ENCODE measurements around the gene UGT1A9. TPM values are rescaled to one million over a fixed set of nuclear protein-coding genes. Genes with fewer than 3 reads are reported as not detected.

UGT1A9 gene
- total RNA-seq, 1 experiment from 2014 or later, result not detected

DNA sequence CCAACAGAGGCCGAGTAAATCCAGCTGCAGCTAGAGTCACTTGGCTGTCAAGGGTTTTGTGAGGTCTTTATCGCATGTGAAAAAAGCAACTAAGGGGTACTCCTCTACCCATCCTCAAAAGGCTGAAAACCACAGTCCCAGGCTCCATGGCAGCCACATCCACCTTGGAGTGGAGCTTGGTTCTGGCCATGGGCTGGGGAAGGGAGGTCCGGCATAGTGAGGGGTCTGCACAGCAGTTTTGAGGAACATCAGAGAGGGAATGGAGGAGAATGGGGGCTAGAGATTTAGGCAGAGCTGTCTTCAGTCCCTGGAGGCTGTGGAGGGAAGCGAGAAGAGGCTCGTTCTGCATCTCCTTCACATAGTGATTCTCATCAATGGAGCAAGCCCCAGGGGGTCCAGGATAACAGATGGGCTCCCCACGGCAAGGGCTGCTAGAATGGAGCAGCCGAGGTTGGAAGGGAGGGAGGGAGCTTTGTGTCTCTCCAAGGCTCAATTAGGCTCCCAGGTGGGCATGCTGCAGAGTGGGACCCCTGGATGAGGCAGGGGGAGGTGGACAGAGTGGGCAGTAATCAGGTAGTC lies 127.5 kb downstream of the UGT1A9 start:
- Histone ChIP-seq H3K4me3 (ENCODE audit: insufficient read depth, low read depth, low read length) (no peak overlapping the region), H3K36me3 (replicated peaks; ENCODE audit: control insufficient read depth, insufficient read depth, low read length) (no peaks in the 10 kb centered on the region), H3K27me3 (ENCODE audit: control insufficient read depth, insufficient read depth, low read length) (no peaks in the 10 kb centered on the region)
- peak; percentile 22 for DNase-seq

DNA sequence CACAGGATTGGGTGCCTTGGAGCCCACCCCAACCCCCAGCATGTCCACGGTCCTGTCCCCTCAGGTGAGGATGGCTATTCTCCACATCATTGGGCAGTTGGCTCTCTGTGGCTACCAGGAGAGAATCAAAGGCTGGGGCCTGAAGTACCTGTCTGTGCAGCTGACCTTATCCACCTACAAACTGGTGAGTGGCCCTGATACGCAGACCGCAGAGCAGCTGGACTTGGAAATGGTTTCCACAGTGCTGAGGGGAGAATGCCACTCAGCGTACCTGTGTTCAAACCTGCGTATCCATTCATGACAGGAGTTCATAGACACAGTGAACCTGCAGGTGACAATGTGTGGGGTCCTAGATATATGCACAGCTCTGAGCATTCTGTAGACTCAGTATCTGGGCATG lies 128.0 kb downstream of the UGT1A9 start:
- no peaks in the 10 kb centered on the region for H3K36me3 ChIP-seq (replicated peaks; ENCODE audit: control insufficient read depth, insufficient read depth, low read length)
- no peak for DNase-seq

DNA sequence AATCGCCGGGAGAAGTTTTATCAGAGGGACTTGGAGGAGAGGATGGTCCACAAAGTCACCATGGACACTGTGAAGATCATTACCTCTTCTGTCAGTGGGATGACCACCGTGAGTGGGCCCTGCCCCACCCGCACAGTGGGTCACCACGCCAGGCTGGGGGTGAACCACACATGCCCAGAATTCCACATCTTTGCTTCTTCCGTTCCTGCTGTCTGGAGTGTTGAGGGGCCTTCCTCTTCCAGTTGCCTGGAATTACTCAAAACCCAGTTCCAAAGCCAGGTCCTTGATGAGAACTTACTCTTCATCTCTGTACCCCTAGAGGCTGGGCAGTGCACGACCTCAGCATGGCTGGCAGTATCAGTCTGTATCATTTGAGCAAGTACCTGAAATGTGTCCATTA lies 128.5 kb downstream of the UGT1A9 start:
- no peak overlapping the region for H3K4me3 ChIP-seq (ENCODE audit: insufficient read depth, low read depth, low read length)
- peak; percentile 8 for DNase-seq

More for the DNA sequence above, 128.0 kb downstream of the UGT1A9 start:
- no peaks in the 10 kb centered on the region for H3K27me3 ChIP-seq (ENCODE audit: control insufficient read depth, insufficient read depth, low read length)
- H3K4me3 ChIP-seq (ENCODE audit: insufficient read depth, low read depth, low read length), result no peak overlapping the region

DNA sequence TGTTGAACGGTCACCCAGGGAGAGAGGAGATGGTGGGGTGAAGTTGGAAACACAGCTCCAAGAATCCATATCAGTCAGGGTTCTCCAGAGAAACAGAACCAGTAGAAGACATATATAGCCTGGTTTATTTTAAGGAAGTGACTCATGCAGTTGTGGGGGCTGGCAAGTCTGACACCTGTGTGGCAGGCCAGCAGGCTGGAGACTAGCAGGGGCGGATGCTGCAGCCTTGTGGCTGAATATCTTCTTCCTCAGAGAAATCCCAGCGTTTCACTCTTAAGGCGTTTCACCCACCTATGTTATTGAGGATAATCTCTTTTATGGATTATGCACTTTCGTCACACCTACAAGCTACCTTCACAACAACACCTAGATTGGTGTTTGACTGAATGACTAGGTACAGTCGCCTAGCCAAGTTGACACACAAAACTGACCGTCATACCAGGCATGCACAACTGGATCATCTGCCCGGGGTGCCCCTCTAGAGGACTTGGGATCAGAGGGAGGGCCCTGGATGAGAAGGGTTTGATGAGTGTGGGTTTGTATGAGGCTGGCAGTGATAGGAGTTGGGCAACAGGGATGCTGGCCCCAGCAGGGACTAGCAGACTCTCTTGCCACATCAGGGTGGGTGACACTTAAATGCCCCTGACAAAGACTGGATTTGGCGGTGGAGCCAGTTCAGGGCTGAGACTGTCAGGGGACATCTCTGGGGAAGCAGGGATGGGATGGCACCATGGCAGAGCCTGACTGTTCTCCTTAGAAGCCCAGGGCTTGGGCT lies 129.8 kb downstream of the UGT1A9 start:
- peak; percentile 8 for DNase-seq
- H3K27me3 ChIP-seq (ENCODE audit: control insufficient read depth, insufficient read depth, low read length), result no peaks in the 10 kb centered on the region
- H3K4me3 ChIP-seq (ENCODE audit: insufficient read depth, low read depth, low read length), result no peak overlapping the region
- H3K36me3 ChIP-seq (replicated peaks; ENCODE audit: control insufficient read depth, insufficient read depth, low read length), result no peaks in the 10 kb centered on the region

More for the DNA sequence above, 128.5 kb downstream of the UGT1A9 start:
- H3K27me3 ChIP-seq (ENCODE audit: control insufficient read depth, insufficient read depth, low read length), result no peaks in the 10 kb centered on the region
- no peaks in the 10 kb centered on the region for H3K36me3 ChIP-seq (replicated peaks; ENCODE audit: control insufficient read depth, insufficient read depth, low read length)

DNA sequence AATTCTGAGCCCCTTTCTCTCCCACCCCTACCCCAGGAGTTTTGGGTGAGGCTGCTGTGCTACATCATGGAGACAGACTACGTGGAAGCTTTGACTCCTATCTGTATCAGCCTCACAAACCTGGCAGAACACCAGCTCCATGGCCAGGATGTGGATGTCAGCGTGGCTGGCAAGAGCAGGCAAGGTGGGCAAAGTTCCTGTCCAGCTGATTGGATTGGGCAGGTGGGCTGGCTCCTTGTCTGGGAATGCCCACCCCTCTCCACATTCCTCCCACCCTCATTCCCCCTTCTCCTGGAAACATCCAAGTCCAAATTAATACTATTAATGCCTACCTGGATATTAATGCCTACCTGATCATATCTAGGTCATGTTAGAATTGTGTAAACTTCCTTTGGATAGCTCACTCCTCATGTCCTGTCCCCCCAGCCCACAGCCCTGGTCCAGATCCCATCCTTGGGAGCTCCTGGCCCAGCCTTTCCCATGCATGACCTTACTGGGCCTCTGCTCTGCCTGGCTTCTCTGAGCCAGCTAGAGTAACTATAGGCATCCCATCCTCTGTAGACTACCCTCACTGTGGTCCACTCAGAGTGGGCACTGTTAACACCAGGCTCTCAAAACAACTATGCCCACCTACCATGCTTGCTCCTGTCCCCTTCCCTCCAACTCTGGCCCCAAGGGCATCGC lies 130.6 kb downstream of the UGT1A9 start:
- Histone ChIP-seq H3K4me3 (ENCODE audit: insufficient read depth, low read depth, low read length) (no peak overlapping the region), H3K27me3 (ENCODE audit: control insufficient read depth, insufficient read depth, low read length) (no peaks in the 10 kb centered on the region), H3K36me3 (replicated peaks; ENCODE audit: control insufficient read depth, insufficient read depth, low read length) (no peaks in the 10 kb centered on the region)
- peak; percentile 10 for DNase-seq

DNA sequence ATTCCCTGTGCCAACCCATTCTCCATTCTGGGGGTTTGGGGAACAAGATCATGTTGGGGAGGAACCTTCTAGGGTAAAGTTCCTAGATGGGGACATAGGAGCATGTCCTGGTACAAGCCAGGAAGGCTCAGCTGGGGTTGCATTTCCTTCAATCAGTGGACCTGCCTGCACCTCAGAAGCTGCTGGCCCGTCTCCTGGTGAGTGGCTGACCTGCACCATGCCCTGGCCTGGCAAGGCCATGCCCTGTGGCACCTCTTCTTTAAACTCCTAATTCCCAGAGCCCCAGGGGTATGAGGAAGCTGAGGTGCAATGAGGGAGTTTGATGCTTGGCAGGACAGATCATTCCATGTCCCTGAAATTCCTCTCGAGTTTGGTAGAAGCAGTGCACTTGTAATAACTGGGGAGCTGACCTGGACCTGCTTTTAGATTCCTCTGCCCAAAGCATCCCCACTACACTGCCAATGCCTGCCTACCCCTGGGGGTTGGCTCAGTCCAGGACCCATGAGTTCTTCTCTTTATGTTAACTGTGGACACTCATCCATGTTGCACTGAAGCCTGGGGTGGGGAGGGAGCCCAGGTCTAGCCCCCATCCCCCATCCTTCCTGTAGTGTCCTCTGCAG lies 131.7 kb downstream of the UGT1A9 start:
- Histone ChIP-seq H3K4me3 (ENCODE audit: insufficient read depth, low read depth, low read length) (no peak overlapping the region), H3K27me3 (ENCODE audit: control insufficient read depth, insufficient read depth, low read length) (no peaks in the 10 kb centered on the region), H3K36me3 (replicated peaks; ENCODE audit: control insufficient read depth, insufficient read depth, low read length) (no peaks in the 10 kb centered on the region)
- no peak for DNase-seq

DNA sequence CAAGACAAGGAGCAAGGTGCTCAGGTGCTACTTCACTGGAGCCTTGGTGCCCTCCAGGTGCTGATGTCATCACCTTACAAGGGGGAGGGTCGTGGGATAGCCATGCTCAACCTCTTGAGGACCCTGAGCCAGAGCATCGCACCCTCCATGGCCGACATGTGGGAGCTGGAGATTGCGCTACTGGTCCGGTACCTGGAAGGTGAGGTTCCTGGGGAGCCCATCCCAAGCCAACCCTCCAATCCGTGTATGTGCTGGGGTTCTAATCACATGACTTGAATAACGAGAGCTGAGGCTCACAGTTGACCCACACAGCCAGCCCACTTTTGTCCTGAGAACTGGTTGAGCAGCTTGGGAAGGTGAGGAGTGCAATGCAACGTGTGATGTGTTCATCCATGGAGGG lies 132.3 kb downstream of the UGT1A9 start:
- H3K36me3 ChIP-seq (replicated peaks; ENCODE audit: control insufficient read depth, insufficient read depth, low read length), result no peaks in the 10 kb centered on the region
- DNase-seq, result peak; percentile 7
- H3K27me3 ChIP-seq (ENCODE audit: control insufficient read depth, insufficient read depth, low read length), result no peaks in the 10 kb centered on the region
- H3K4me3 ChIP-seq (ENCODE audit: insufficient read depth, low read depth, low read length), result no peak overlapping the region

DNA sequence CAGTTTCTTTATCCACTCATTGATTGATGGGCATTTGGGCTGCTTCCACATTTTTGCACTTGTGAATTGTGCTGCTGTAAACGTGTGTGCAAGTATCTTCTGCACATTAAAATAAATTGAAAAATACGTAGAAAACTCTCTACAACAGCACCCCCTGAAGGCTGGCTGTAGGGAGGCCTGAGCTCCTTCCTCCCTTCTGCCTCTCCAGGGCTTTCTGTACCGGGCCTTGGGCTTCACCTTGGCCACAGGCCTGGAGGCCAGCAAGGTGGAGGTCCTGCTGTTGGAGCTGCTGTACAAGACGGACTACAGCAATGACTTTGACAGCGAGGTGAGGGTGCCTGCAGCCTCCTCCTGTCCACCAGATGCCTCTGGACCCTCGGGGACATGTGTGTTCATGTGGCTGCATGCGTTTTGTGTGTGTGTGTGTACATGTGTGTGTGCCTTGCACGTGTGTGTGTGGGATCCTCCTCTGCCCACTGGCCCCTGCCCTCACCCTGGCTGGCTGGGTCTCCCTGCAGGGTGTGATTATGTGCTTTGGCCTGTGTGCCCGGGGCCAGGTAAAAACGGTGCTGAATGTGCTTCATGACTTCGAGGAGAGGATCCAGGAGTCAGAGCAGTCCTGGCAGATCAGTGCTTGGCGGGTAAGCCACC lies 135.6 kb downstream of the UGT1A9 start:
- Histone ChIP-seq H3K4me3 (ENCODE audit: insufficient read depth, low read depth, low read length) (no peak overlapping the region), H3K36me3 (replicated peaks; ENCODE audit: control insufficient read depth, insufficient read depth, low read length) (no peaks in the 10 kb centered on the region), H3K27me3 (ENCODE audit: control insufficient read depth, insufficient read depth, low read length) (no peaks in the 10 kb centered on the region)
- DNase-seq, result no peak

DNA sequence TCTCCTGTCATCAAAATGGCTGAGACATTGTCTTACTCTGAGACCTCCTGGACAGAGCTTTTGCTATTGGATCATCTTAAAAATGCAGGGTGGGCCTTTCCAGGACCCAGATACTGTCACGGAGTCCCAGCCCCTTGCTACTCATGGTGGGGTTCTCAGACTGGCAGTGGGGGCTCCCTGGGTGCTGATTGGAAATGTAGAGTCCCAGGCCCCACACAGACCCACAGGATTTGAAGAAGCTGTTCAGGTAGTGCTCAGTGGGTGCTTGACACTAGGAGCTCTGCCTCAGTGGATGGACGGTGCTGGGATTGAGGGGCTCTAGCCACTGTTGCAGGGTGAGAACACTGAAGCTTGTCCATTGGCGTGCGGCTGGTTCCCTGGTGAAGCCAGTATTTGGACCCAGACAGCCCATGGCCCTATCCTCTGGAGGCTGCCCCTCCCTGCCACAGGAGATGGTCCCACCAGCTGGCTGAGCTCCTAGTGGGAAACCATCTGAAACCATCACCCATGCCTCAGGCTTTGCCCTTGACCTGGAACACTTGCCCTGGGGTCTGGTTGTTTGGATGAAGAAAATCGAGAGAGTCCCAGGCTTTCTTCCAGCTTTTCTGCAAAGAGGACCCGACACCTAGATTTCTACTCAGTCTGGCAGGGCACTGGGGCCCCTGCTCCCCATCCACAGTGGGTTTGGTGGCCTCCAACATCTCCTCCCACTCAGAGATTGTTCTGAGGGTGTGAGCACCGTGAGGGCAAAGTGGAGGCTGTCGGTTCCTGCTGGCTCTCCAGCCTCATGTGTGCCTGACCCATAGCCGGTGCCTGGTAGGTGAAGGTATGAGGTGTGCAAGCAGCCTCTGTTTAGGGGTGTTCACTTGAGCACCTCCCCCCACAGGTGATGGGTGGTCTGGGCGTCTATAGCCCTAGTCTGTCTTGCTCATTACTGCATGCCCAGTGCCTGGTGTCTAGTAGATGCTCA lies 136.6 kb downstream of the UGT1A9 start:
- Histone ChIP-seq H3K4me3 (ENCODE audit: insufficient read depth, low read depth, low read length) (no peak overlapping the region), H3K36me3 (replicated peaks; ENCODE audit: control insufficient read depth, insufficient read depth, low read length) (no peaks in the 10 kb centered on the region), H3K27me3 (ENCODE audit: control insufficient read depth, insufficient read depth, low read length) (no peaks in the 10 kb centered on the region)
- no peak for DNase-seq

DNA sequence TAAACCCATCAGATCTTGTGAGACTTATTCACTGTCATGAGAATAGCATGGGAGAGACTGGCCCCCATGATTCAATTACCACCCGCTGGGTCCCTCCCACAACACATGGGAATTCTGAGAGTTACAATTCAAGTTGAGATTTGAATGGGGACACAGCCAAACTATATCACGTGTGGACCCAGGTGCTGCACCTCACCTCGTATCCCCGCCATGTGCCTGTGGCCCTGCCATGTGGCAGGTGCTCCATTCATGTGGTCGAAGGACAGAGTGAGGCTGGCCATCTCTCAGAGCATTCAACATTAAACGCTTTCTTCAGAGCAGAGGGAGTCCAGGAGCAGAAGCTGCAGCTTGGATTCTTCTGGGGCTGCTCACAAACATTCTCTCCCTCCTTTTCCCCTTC lies 138.7 kb downstream of the UGT1A9 start:
- Histone ChIP-seq H3K36me3 (replicated peaks; ENCODE audit: control insufficient read depth, insufficient read depth, low read length) (no peaks in the 10 kb centered on the region), H3K27me3 (ENCODE audit: control insufficient read depth, insufficient read depth, low read length) (no peaks in the 10 kb centered on the region), H3K4me3 (ENCODE audit: insufficient read depth, low read depth, low read length) (no peak overlapping the region)
- DNase-seq, result no peak

DNA sequence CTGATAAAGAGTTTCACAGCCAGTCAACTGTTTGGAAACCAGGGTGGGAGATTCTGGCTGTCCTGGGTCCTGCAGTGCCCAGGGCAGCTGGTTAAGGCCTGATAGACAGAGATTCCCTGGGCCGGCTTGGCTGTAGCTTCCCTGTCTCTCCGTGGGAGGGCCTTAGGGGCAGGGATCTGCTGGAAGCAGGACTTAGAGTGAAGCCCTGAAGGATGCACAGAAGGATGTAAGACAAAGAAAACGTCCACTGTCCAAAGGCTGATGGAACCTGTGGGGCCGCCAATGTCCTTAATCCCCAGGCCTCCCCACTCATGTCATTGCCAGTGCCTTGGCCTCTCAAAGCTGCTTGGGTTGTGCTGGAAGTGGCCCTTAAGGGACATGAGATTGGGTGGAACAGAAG lies 139.4 kb downstream of the UGT1A9 start:
- no peak overlapping the region for H3K4me3 ChIP-seq (ENCODE audit: insufficient read depth, low read depth, low read length)
- H3K36me3 ChIP-seq (replicated peaks; ENCODE audit: control insufficient read depth, insufficient read depth, low read length), result no peaks in the 10 kb centered on the region
- no peak for DNase-seq
- H3K27me3 ChIP-seq (ENCODE audit: control insufficient read depth, insufficient read depth, low read length), result no peaks in the 10 kb centered on the region

DNA sequence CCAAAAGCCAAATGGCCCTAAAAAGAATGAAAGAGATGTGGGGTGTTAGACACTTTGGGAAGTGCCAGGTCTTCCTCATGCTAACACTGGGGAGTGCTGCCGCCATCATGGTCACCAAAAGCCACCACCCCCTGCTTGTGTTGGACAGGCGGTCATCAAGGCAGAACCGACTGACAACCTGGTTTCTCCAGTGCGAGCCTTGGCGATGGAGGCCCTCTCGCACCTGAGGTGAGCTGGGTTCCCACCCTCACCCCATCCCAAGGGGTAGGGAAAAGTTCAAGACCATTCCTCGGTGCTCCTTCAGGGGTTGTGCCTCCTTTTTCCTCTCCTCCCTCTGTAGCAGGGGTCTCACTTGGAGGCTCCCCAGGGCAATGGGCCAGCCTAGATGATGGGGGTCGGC lies 140.0 kb downstream of the UGT1A9 start:
- DNase-seq, result no peak
- Histone ChIP-seq H3K4me3 (ENCODE audit: insufficient read depth, low read depth, low read length) (no peak overlapping the region), H3K27me3 (ENCODE audit: control insufficient read depth, insufficient read depth, low read length) (no peaks in the 10 kb centered on the region), H3K36me3 (replicated peaks; ENCODE audit: control insufficient read depth, insufficient read depth, low read length) (no peaks in the 10 kb centered on the region)

DNA sequence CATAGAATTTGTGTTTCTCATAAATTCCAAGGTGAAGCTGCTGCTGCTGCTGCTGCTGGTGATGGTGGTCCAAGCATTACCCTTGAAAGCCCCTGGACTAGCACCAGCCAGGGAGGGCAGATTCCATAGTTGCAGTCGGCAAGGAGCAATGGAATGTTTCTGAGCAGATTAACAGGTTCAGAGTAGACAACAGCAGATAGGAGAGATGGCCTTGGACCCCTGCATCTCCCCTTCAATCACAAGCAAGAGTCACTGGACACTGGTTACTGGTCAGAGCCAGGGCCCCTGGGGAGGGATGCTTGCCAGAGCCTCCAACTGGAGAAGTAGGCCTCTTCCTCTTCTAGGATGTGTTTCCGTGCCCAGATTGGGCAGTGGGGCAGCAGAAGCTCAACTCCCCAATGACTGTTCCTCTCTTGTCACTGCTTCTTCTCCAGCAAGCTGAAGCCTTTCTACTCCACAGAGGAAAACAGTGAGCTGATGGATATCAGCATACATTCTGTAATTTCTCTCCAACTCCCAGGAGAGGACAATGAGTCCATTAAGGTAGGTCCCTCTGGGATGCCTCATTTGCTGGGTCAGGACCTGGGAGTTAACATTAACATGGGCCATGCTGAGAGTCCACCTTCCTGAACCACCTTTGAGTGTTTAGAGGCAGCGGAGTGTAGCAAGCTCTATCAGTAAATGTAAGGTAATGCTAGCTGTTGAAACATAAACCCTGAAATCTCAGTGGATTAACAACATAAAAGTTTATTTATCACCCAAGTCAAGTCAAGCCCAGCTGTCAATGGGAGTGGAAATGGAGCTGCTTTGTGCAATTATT lies 141.7 kb downstream of the UGT1A9 start:
- no peaks in the 10 kb centered on the region for H3K36me3 ChIP-seq (replicated peaks; ENCODE audit: control insufficient read depth, insufficient read depth, low read length)
- H3K27me3 ChIP-seq (ENCODE audit: control insufficient read depth, insufficient read depth, low read length), result no peaks in the 10 kb centered on the region
- DNase-seq, result no peak
- H3K4me3 ChIP-seq (ENCODE audit: insufficient read depth, low read depth, low read length), result no peak overlapping the region

Data from H7 (cell line).